ENCODE measurements around the gene KRTCAP3. TPM values are rescaled to one million over a fixed set of nuclear protein-coding genes. Genes with fewer than 3 reads are reported as not detected.

The KRTCAP3 gene
- total RNA-seq, 1 experiment from 2014 or later = 4.1 TPM

GRCh38 chr2:27453968-27454367, 11.8 kb downstream of the KRTCAP3 start:
- TF ChIP-seq CTCF (IDR thresholded peaks at IDR 0.05; ENCODE audit: unreplicated experiment) = no peak
- Mint-ChIP-seq H3K4me1 (ENCODE audit: insufficient read depth, unreplicated experiment) (no peaks in the 10 kb centered on the region), H3K27me3 (ENCODE audit: insufficient read depth, unreplicated experiment) (no peaks in the 10 kb centered on the region), H3K36me3 (ENCODE audit: insufficient read depth, unreplicated experiment) (peaks cover 28% of the 10 kb centered on the region), H3K4me3 (ENCODE audit: unreplicated experiment) (no peak overlapping the region), H3K27ac (ENCODE audit: low read depth, unreplicated experiment) (peak overlapping the region; percentile 41), H3K9me3 (ENCODE audit: unreplicated experiment) (no peaks in the 10 kb centered on the region)
- ChIA-PET POLR2A (interaction anchor here (1.0 kb wide), 1 partner anchor 73 kb away, joined by 3 read pairs; the partner anchor contains the start of gene ZNF513), CTCF (no interaction called here)
- BruUV-seq (replicated peaks) = no TSS peak
- intact Hi-C loops (cut with micrococcal nuclease) = no loop called here
- DNase-seq (ENCODE audit: unreplicated experiment) = no peak

GRCh38 chr2:27461118-27461517, 18.9 kb downstream of the KRTCAP3 start:
- intact Hi-C loops (cut with micrococcal nuclease) = no loop called here
- Mint-ChIP-seq H3K27ac (ENCODE audit: low read depth, unreplicated experiment) (no peak overlapping the region), H3K4me1 (ENCODE audit: insufficient read depth, unreplicated experiment) (no peaks in the 10 kb centered on the region), H3K27me3 (ENCODE audit: insufficient read depth, unreplicated experiment) (no peaks in the 10 kb centered on the region), H3K36me3 (ENCODE audit: insufficient read depth, unreplicated experiment) (peaks cover 43% of the 10 kb centered on the region), H3K9me3 (ENCODE audit: unreplicated experiment) (no peaks in the 10 kb centered on the region), H3K4me3 (ENCODE audit: unreplicated experiment) (no peak overlapping the region)
- POLR2A ChIA-PET = interaction anchor here (0.6 kb wide), 1 partner anchor 14 kb away, joined by 3 read pairs; no protein-coding TSS in a partner anchor
- CTCF ChIA-PET = interaction anchor here (0.9 to 1.1 kb wide), 2 partner anchors 31 to 54 kb away, joined by 3 read pairs; no protein-coding TSS in a partner anchor
- BruUV-seq (replicated peaks) = no TSS peak
- TF ChIP-seq CTCF (IDR thresholded peaks at IDR 0.05; ENCODE audit: unreplicated experiment) = no peak
- no peak for DNase-seq (ENCODE audit: unreplicated experiment)

- ChIA-PET POLR2A (interaction anchor here (0.6 kb wide), 1 partner anchor 1008 kb away, joined by 4 read pairs; no protein-coding TSS in a partner anchor), CTCF (interaction anchor here (0.6 kb wide), 1 partner anchor 219 kb away, joined by 4 read pairs; no protein-coding TSS in a partner anchor)
- H3K4me3 Mint-ChIP-seq (ENCODE audit: unreplicated experiment) = no peak overlapping the region
- no peak for TF ChIP-seq CTCF (IDR thresholded peaks at IDR 0.05; ENCODE audit: unreplicated experiment)
- H3K9me3 Mint-ChIP-seq (ENCODE audit: unreplicated experiment) = no peaks in the 10 kb centered on the region
- no TSS peak for BruUV-seq (replicated peaks)
- no peak overlapping the region for H3K27ac Mint-ChIP-seq (ENCODE audit: low read depth, unreplicated experiment)
- DNase-seq (ENCODE audit: unreplicated experiment) = no peak
- no peaks in the 10 kb centered on the region for H3K4me1 Mint-ChIP-seq (ENCODE audit: insufficient read depth, unreplicated experiment)
- intact Hi-C loops (cut with micrococcal nuclease) = no loop called here
- no peaks in the 10 kb centered on the region for H3K27me3 Mint-ChIP-seq (ENCODE audit: insufficient read depth, unreplicated experiment)
- H3K36me3 Mint-ChIP-seq (ENCODE audit: insufficient read depth, unreplicated experiment) = peaks cover 33% of the 10 kb centered on the region
Observed at GRCh38 chr2:27464443-27464842, 22.3 kb downstream of the KRTCAP3 start.

GRCh38 chr2:27471961-27472360, 29.8 kb downstream of the KRTCAP3 start:
- Mint-ChIP-seq H3K9me3 (ENCODE audit: unreplicated experiment) (no peaks in the 10 kb centered on the region), H3K4me3 (ENCODE audit: unreplicated experiment) (no peak overlapping the region), H3K36me3 (ENCODE audit: insufficient read depth, unreplicated experiment) (peaks cover 51% of the 10 kb centered on the region), H3K27ac (ENCODE audit: low read depth, unreplicated experiment) (no peak overlapping the region), H3K27me3 (ENCODE audit: insufficient read depth, unreplicated experiment) (no peaks in the 10 kb centered on the region), H3K4me1 (ENCODE audit: insufficient read depth, unreplicated experiment) (no peaks in the 10 kb centered on the region)
- intact Hi-C loops (cut with micrococcal nuclease) = no loop called here
- ChIA-PET POLR2A (no interaction called here), CTCF (no interaction called here)
- BruUV-seq (replicated peaks) = no TSS peak
- TF ChIP-seq CTCF (IDR thresholded peaks at IDR 0.05; ENCODE audit: unreplicated experiment) = no peak
- no peak for DNase-seq (ENCODE audit: unreplicated experiment)
